Measurements from ENCODE around the gene MLYCD. TPM values are rescaled to one million over a fixed set of nuclear protein-coding genes. Genes with fewer than 3 reads are reported as not detected.

The MLYCD gene
- total and polyA plus RNA-seq, 2 donors (not counting 1 experiment from before 2014, with no cell fraction given), result 2.3 to 17.1 TPM

DNA sequence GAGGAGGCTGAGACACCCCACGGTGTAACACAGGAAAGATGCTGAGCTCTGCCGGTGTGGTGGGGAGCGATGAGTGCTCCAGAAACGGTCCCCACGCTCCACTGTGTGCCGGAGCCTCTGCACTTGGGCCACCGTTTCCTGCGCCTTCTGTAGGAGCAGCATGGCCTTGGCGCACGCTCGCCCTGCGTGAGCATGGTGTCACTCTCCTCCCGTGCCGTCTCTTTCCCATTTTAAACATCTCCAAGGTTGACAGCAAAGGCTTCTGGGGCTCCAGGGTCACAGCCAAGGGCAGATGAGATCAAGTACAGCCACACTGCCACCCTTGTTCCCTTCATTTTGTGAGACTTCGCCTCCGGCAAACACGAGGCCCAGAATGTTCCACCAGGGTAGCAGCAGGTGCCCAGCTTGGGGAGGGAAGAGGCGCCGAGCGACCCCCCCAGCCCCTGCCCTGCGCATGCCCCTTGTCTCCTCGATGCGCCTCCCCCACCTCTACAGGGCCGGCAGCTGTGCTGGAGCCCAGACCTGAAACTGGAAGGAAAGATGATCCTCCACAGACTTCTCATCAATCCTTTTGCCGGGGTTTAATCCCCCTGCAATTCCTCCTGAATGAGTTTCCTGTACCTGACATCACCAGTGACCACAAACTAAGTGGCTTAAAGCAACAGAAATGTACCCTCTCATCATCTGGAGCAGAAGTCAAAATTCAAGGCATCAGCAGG lies 34.2 kb downstream of the MLYCD start:
- Histone ChIP-seq H2AFZ (ENCODE audit: insufficient read depth, low read depth, low read length, poor library complexity, severe bottlenecking) (no peak overlapping the region), H3K36me3 (replicated peaks in 1 of 2; ENCODE audit: control extremely low read depth in 1 of 2, control insufficient read depth in 1 of 2, extremely low read depth in 1 of 2, insufficient read depth in 2 of 2, low read length in 1 of 2) (no peaks in the 10 kb centered on the region), H3K4me3 (ENCODE audit: control extremely low read depth in 1 of 5, extremely low read depth in 1 of 5, insufficient read depth in 1 of 5, low read depth in 2 of 5, low read length in 4 of 5) (no peak overlapping the region), H3K27ac (ENCODE audit: low read length in 2 of 2) (no peak overlapping the region), H3K79me2 (ENCODE audit: control insufficient read depth, insufficient read depth, low read length) (no peaks in the 10 kb centered on the region), H3K9ac (ENCODE audit: low read length) (no peak overlapping the region), H4K20me1 (ENCODE audit: control insufficient read depth, insufficient read depth, low read length, poor library complexity, severe bottlenecking) (no peaks in the 10 kb centered on the region), H3K27me3 (replicated peaks in 1 of 4; ENCODE audit: control extremely low read depth in 1 of 4, control insufficient read depth in 3 of 4, insufficient read depth in 4 of 4, low read length in 3 of 4) (no peaks in the 10 kb centered on the region), H3K4me1 (ENCODE audit: control insufficient read depth in 2 of 2, insufficient read depth in 2 of 2, low read length in 2 of 2) (no peaks in the 10 kb centered on the region), H3K9me3 (ENCODE audit: control extremely low read depth in 1 of 3, control insufficient read depth in 2 of 3, insufficient read depth in 1 of 3, low read length in 2 of 3) (no peaks in the 10 kb centered on the region), H3K4me2 (replicated peaks; ENCODE audit: low read depth, low read length, poor library complexity, severe bottlenecking) (no peak overlapping the region)
- no peak overlapping the region for H3K4me3 Mint-ChIP-seq
- DNase-seq, result no peak
- CTCF ChIA-PET, result interaction anchor here (0.5 kb wide), 1 partner anchor 823 kb away, joined by 3 read pairs; no protein-coding TSS in a partner anchor
- no peaks in the 10 kb centered on the region for H3K27me3 Mint-ChIP-seq
- intact Hi-C loops (cut with micrococcal nuclease), result no loop called here
- H3K27ac Mint-ChIP-seq, result no peak overlapping the region
- WGBS (ENCODE audit: insufficient coverage), result 86% methylated on average over 23 of the region's 25 CpGs
- no peak for ATAC-seq (ENCODE audit: low read depth)
- POLR2A ChIA-PET, result no interaction called here
- TF ChIP-seq EZH2 (IDR thresholded peaks at IDR 0.05; ENCODE audit: borderline replicate concordance, insufficient read depth, low read depth, low read length, poor library complexity, severe bottlenecking), result no peak
- TF ChIP-seq, protein P1, sequence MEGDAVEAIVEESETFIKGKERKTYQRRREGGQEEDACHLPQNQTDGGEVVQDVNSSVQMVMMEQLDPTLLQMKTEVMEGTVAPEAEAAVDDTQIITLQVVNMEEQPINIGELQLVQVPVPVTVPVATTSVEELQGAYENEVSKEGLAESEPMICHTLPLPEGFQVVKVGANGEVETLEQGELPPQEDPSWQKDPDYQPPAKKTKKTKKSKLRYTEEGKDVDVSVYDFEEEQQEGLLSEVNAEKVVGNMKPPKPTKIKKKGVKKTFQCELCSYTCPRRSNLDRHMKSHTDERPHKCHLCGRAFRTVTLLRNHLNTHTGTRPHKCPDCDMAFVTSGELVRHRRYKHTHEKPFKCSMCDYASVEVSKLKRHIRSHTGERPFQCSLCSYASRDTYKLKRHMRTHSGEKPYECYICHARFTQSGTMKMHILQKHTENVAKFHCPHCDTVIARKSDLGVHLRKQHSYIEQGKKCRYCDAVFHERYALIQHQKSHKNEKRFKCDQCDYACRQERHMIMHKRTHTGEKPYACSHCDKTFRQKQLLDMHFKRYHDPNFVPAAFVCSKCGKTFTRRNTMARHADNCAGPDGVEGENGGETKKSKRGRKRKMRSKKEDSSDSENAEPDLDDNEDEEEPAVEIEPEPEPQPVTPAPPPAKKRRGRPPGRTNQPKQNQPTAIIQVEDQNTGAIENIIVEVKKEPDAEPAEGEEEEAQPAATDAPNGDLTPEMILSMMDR (IDR thresholded peaks at IDR 0.05), result no peak
- no peaks in the 10 kb centered on the region for H3K4me1 Mint-ChIP-seq
- H3K9me3 Mint-ChIP-seq (ENCODE audit: insufficient read depth), result no peaks in the 10 kb centered on the region

DNA sequence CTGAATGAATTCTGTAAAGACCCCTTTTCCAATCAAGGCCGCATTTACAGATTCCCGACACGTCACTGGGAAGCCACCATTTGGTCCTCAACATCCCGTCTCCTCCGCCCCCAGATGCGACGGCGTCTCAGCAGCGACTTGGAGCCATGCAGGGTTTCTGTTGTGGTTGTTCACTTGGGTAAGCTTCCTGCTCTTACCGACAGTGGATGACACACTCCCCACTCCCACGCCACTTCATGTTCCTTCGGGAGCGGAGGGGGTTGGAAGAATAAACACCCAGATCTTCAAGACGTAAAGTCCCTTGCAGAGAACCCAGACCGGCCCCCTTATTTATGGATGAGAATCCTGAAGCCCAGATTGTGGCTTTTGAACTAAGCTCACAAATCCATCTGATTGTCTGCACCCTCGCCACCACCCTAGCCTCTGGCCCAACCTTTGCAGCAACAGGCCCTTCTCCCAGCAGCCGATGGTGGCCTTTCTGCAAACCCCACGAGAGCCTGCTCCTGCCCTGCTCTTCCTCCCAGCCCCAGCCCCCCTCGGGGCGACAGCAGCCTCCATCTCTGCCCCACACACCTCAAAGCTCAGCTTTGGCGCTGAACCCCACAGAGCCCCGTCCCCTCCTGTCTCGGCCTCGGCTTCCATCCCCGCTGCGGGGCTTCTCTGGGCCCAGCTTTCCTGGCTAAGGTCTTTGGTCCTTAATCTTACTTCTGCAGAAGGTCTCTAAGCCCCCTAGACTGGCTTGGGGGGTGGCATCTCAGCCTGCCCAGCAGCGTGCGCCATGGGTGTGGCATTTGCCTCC lies 35.2 kb downstream of the MLYCD start:
- H3K9ac ChIP-seq (ENCODE audit: low read length), result no peak overlapping the region
- ChIA-PET POLR2A (no interaction called here), CTCF (no interaction called here)
- no peaks in the 10 kb centered on the region for H3K79me2 ChIP-seq (ENCODE audit: control insufficient read depth, insufficient read depth, low read length)
- H3K9me3 Mint-ChIP-seq (ENCODE audit: insufficient read depth), result no peaks in the 10 kb centered on the region
- no peak overlapping the region for H3K4me2 ChIP-seq (replicated peaks; ENCODE audit: low read depth, low read length, poor library complexity, severe bottlenecking)
- H3K27ac ChIP-seq (ENCODE audit: low read length in 2 of 2), result no peak overlapping the region
- H3K36me3 ChIP-seq (replicated peaks in 1 of 2; ENCODE audit: control extremely low read depth in 1 of 2, control insufficient read depth in 1 of 2, extremely low read depth in 1 of 2, insufficient read depth in 2 of 2, low read length in 1 of 2), result no peaks in the 10 kb centered on the region
- no peak overlapping the region for H3K4me3 ChIP-seq (ENCODE audit: control extremely low read depth in 1 of 5, extremely low read depth in 1 of 5, insufficient read depth in 1 of 5, low read depth in 2 of 5, low read length in 4 of 5)
- no peaks in the 10 kb centered on the region for H3K27me3 Mint-ChIP-seq
- no peaks in the 10 kb centered on the region for H4K20me1 ChIP-seq (ENCODE audit: control insufficient read depth, insufficient read depth, low read length, poor library complexity, severe bottlenecking)
- no peaks in the 10 kb centered on the region for H3K9me3 ChIP-seq (ENCODE audit: control extremely low read depth in 1 of 3, control insufficient read depth in 2 of 3, insufficient read depth in 1 of 3, low read length in 2 of 3)
- intact Hi-C loops (cut with micrococcal nuclease), result no loop called here
- no peak overlapping the region for H3K27ac Mint-ChIP-seq
- ATAC-seq (ENCODE audit: low read depth), result no peak
- no peak for DNase-seq
- H2AFZ ChIP-seq (ENCODE audit: insufficient read depth, low read depth, low read length, poor library complexity, severe bottlenecking), result no peak overlapping the region
- no peak for TF ChIP-seq EZH2 (IDR thresholded peaks at IDR 0.05; ENCODE audit: borderline replicate concordance, insufficient read depth, low read depth, low read length, poor library complexity, severe bottlenecking)
- TF ChIP-seq, protein P1 (IDR thresholded peaks at IDR 0.05), result no peak
- WGBS (ENCODE audit: insufficient coverage), result 94% methylated on average over 20 of the region's 28 CpGs
- no peaks in the 10 kb centered on the region for H3K4me1 ChIP-seq (ENCODE audit: control insufficient read depth in 2 of 2, insufficient read depth in 2 of 2, low read length in 2 of 2)
- no peaks in the 10 kb centered on the region for H3K27me3 ChIP-seq (replicated peaks in 1 of 4; ENCODE audit: control extremely low read depth in 1 of 4, control insufficient read depth in 3 of 4, insufficient read depth in 4 of 4, low read length in 3 of 4)
- no peaks in the 10 kb centered on the region for H3K4me1 Mint-ChIP-seq
- H3K4me3 Mint-ChIP-seq, result no peak overlapping the region

Measured in B cell (primary cell).